Astrocyte (in vitro differentiated cells and primary cell): ENCODE measurements around the gene TSPAN4.

ENCODE experiments used
- EZH2 ChIP-seq: IDR thresholded peaks from 2 replicates; pipeline ENCODE4 v1.6.1; 2012; ENCODE audit warnings: mild to moderate bottlenecking, low read length, inconsistent platforms; ENCODE audit not compliant: insufficient read depth
- TF ChIP-seq, protein P1 (sequence below): IDR thresholded peaks from 2 replicates; pipeline ENCODE4 v1.5.1; 2011; ENCODE audit warnings: low read depth, mild to moderate bottlenecking, inconsistent platforms, low read length, moderate library complexity; ENCODE audit not compliant: insufficient read depth

DNA sequence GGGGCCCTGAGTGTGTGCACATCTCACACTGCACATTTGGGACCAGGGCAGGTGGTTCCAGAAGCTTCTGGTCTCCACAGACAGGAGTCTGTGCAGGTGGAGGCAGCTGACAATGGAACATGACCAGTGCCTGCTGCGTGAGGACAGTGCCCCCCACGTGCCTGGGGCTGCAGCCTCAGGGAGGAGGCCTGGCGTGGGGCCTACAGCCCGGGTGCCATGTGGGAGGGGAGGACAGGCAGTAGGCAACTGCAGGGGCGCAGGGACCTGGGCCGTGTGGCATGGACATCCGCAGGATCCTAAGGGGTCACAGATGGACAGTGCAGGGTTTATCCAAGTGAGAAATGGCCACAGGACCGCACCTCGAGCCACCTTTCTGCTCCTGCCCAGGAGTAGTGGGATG lies 28.8 kb downstream of the TSPAN4 start:
- TF ChIP-seq, protein P1, sequence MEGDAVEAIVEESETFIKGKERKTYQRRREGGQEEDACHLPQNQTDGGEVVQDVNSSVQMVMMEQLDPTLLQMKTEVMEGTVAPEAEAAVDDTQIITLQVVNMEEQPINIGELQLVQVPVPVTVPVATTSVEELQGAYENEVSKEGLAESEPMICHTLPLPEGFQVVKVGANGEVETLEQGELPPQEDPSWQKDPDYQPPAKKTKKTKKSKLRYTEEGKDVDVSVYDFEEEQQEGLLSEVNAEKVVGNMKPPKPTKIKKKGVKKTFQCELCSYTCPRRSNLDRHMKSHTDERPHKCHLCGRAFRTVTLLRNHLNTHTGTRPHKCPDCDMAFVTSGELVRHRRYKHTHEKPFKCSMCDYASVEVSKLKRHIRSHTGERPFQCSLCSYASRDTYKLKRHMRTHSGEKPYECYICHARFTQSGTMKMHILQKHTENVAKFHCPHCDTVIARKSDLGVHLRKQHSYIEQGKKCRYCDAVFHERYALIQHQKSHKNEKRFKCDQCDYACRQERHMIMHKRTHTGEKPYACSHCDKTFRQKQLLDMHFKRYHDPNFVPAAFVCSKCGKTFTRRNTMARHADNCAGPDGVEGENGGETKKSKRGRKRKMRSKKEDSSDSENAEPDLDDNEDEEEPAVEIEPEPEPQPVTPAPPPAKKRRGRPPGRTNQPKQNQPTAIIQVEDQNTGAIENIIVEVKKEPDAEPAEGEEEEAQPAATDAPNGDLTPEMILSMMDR = no peak
- no peak for TF ChIP-seq EZH2
